HCT116 (cell line): ENCODE results near the gene MNDA. TPM values are rescaled to one million over a fixed set of nuclear protein-coding genes. Genes with fewer than 3 reads are reported as not detected.

Experiments
- ATAC-seq: fragments of 200-7000 bp; cut with Tn5 transposase; 2 replicates; pipeline ENCODE4 v1.9.1; 2020; ENCODE audit warnings: mild to moderate bottlenecking, moderate library complexity
- BruUV-seq: library from RNA; stranded (reverse); fragments of 400-500 nt; replicated peaks from 2 replicates; lab custom pipeline; 2021; lab: Mats Ljungman, UMichigan
- CTCF ChIA-PET: fragments of 300-600 bp; sonication (Branson Sonifier 250); formaldehyde crosslinking; loops from one replicate; lab custom pipeline; 2021; ENCODE audit warnings: antibody characterized with exemption; lab: Charles Lee
- POLR2A ChIA-PET: fragments of 300-600, 350-600 bp; sonication (Branson Sonifier 250); formaldehyde crosslinking; loops from one replicate; lab custom pipeline; 2021; ENCODE audit warnings: antibody characterized with exemption; lab: Charles Lee
- RAD21 ChIA-PET, 2 experiments: fragments of 300-600 bp; sonication (Branson Sonifier 250); formaldehyde crosslinking; loops; one replicate each; lab custom pipeline; 2023; ENCODE audit warnings: low total read pairs in 2 of 2; ENCODE audit not compliant: uncharacterized antibody in 2 of 2, unreplicated experiment in 2 of 2, low non-redundant PET in 1 of 2; lab: Charles Lee
- DNase-seq: peaks from one replicate; pipeline ENCODE4 v3.0.0-alpha.2; 2010; ENCODE audit warnings: low read depth, low spot score
- H2AFZ ChIP-seq: fragments of 200-600 bp; shearing (Covaris generic), sonication (generic); 2 replicates; pipeline ENCODE4 v1.6.1; 2017; ENCODE audit warnings: low read depth, mixed run types, mixed read lengths, antibody characterized with exemption, low read length; ENCODE audit not compliant: poor library complexity, severe bottlenecking
- H3K27ac ChIP-seq: 2 replicates; pipeline ENCODE4 v1.5.1; 2012; ENCODE audit warnings: low read depth, low read length
- H3K27me3 ChIP-seq: fragments of 200-600 bp; sonication (generic); 2 replicates; pipeline ENCODE4 v1.6.1; 2016; ENCODE audit warnings: mixed run types, low read length, mixed read lengths; ENCODE audit not compliant: insufficient read depth
- H3K36me3 ChIP-seq, 2 experiments: fragments of 200-500 bp in 1 of 2; fragments of 200-600 bp in 1 of 2; sonication (Bioruptor generic) in 1 of 2; sonication (generic) in 1 of 2; 2 replicates each; pipeline versions ENCODE4 v1.5.1 to v1.6.1; 2014 to 2016; ENCODE audit warnings: low read length in 2 of 2, inconsistent platforms in 1 of 2, mixed read lengths in 1 of 2, mixed run types in 1 of 2; ENCODE audit not compliant: insufficient read depth in 2 of 2, control insufficient read depth in 1 of 2
- H3K4me1 ChIP-seq, 2 experiments: fragments of 200-600 bp in 1 of 2; sonication (generic) in 1 of 2; 2 replicates each; pipeline versions ENCODE4 v1.5.1 to v1.6.1; 2012 to 2017; ENCODE audit warnings: low read length in 2 of 2, inconsistent platforms in 1 of 2, mild to moderate bottlenecking in 1 of 2, mixed read lengths in 1 of 2, mixed run types in 1 of 2, moderate library complexity in 1 of 2; ENCODE audit not compliant: insufficient read depth in 2 of 2, control insufficient read depth in 1 of 2
- H3K4me2 ChIP-seq: fragments of 200-600 bp; sonication (generic); 2 replicates; pipeline ENCODE4 v1.6.1; 2017; ENCODE audit warnings: mixed run types, low read length, mixed read lengths
- H3K4me3 ChIP-seq, 2 experiments: fragments of 200-600 bp in 1 of 2; sonication (generic) in 1 of 2; replicated peaks in 1 of 2; 2 replicates each; pipeline ENCODE4 v1.5.1; 2011 to 2016; ENCODE audit warnings: low read length in 2 of 2, control low read depth in 1 of 2, low read depth in 1 of 2, mild to moderate bottlenecking in 1 of 2, mixed read lengths in 1 of 2, mixed run types in 1 of 2
- H3K79me2 ChIP-seq: fragments of 200-600 bp; sonication (generic); 2 replicates; pipeline ENCODE4 v1.6.1; 2017; ENCODE audit warnings: mild to moderate bottlenecking, mixed run types, low read length, moderate library complexity, mixed read lengths; ENCODE audit not compliant: insufficient read depth
- H3K9ac ChIP-seq: fragments of 200-600 bp; sonication (generic); 2 replicates; pipeline ENCODE4 v1.6.1; 2016; ENCODE audit warnings: low read length, mixed read lengths
- H3K9me2 ChIP-seq: fragments of 200-600 bp; sonication (generic), shearing (Covaris generic); 2 replicates; pipeline ENCODE4 v1.6.1; 2017; ENCODE audit warnings: mixed run types, mild to moderate bottlenecking, moderate library complexity; ENCODE audit not compliant: insufficient read depth
- H3K9me3 ChIP-seq, 2 experiments: fragments of 200-500 bp in 1 of 2; fragments of 200-600 bp in 1 of 2; sonication (Bioruptor generic) in 1 of 2; sonication (generic) in 1 of 2; 2 replicates each; pipeline ENCODE4 v1.6.1; 2014 to 2017; ENCODE audit warnings: low read length in 2 of 2, mixed read lengths in 2 of 2, inconsistent platforms in 1 of 2, low read depth in 1 of 2, mild to moderate bottlenecking in 1 of 2, mixed run types in 1 of 2, moderate library complexity in 1 of 2; ENCODE audit not compliant: control insufficient read depth in 1 of 2, insufficient read depth in 1 of 2
- H4K20me1 ChIP-seq: fragments of 200-600 bp; sonication (generic), shearing (Covaris generic); 2 replicates; pipeline ENCODE4 v1.6.1; 2017; ENCODE audit warnings: mixed run types, mild to moderate bottlenecking, moderate library complexity; ENCODE audit not compliant: insufficient read depth
- CBX3 ChIP-seq: IDR thresholded peaks from 2 replicates; pipeline ENCODE4 v1.6.1; 2012; ENCODE audit warnings: low read depth
- CEBPB ChIP-seq: IDR thresholded peaks from 2 replicates; pipeline ENCODE4 v1.6.1; 2012; ENCODE audit warnings: low read depth
- CTCF ChIP-seq, 3 experiments: fragments of 200-600 bp in 1 of 3; sonication (generic) in 1 of 3; IDR thresholded peaks in 2 of 3; conservative IDR thresholded peaks in 1 of 3; 2 replicates each; pipeline ENCODE4 v1.5.1; 2012 to 2017; ENCODE audit warnings: low read depth in 2 of 3, low read length in 2 of 3, antibody characterized with exemption in 1 of 3, borderline replicate concordance in 1 of 3, control low read depth in 1 of 3, mild to moderate bottlenecking in 1 of 3, mixed read lengths in 1 of 3, mixed run types in 1 of 3, moderate library complexity in 1 of 3; ENCODE audit not compliant: insufficient read depth in 1 of 3
- EZH2phosphoT487 ChIP-seq: fragments of 200-600 bp; IDR thresholded peaks from 2 replicates; pipeline ENCODE4 v1.6.1; 2018; ENCODE audit warnings: antibody characterized with exemption, borderline replicate concordance
- JUND ChIP-seq: IDR thresholded peaks from 2 replicates; pipeline ENCODE4 v1.6.1; 2012
- MAX ChIP-seq: IDR thresholded peaks from 2 replicates; pipeline ENCODE4 v1.6.1; 2012
- POLR2A ChIP-seq: IDR thresholded peaks from 2 replicates; pipeline ENCODE4 v1.7.0; 2011; ENCODE audit warnings: borderline replicate concordance; ENCODE audit not compliant: insufficient read depth, insufficient read length; ENCODE audit errors: extremely low read depth
- POLR2AphosphoS5 ChIP-seq: IDR thresholded peaks from 2 replicates; pipeline ENCODE4 v1.6.1; 2011; ENCODE audit warnings: mild to moderate bottlenecking, low read depth, low read length, moderate library complexity
- REST ChIP-seq: IDR thresholded peaks from 2 replicates; pipeline ENCODE4 v1.6.1; 2012; ENCODE audit warnings: low read depth
- SIN3A ChIP-seq: IDR thresholded peaks from 2 replicates; pipeline ENCODE4 v1.6.1; 2012; ENCODE audit warnings: low read depth
- TCF7L2 ChIP-seq: IDR thresholded peaks from 2 replicates; pipeline ENCODE4 v1.7.0; 2011; ENCODE audit warnings: borderline replicate concordance, inconsistent platforms; ENCODE audit not compliant: insufficient read depth, insufficient read length; ENCODE audit errors: extremely low read depth
- YY1 ChIP-seq: IDR thresholded peaks from 2 replicates; pipeline ENCODE4 v1.6.1; 2011; ENCODE audit warnings: low read length, low read depth, moderate library complexity, mild to moderate bottlenecking; ENCODE audit not compliant: insufficient replicate concordance; ENCODE audit errors: extremely low read depth
- ZFX ChIP-seq: fragments of 450-650 bp; IDR thresholded peaks from 2 replicates; pipeline ENCODE4 v1.6.1; 2017
- ZNF274 ChIP-seq: fragments of 200-500 bp; sonication (Bioruptor generic); IDR thresholded peaks from 2 replicates; pipeline ENCODE4 v1.6.1; 2014; ENCODE audit warnings: mild to moderate bottlenecking, low read depth, low read length, inconsistent platforms
- intact Hi-C: fragments of 100-400 bp; cut with micrococcal nuclease; formaldehyde crosslinking; loops from 2 replicates; pipeline ENCODE4 v1.10.0; 2022
- total RNA-seq: library from RNA; stranded (reverse); gene quantifications from one replicate; pipeline ENCODE4 v1.2.1, GENCODE V29; 2021; ENCODE audit not compliant: unreplicated experiment

MNDA gene
- total RNA-seq, 1 experiment from 2014 or later, result not detected

- no peak for TF ChIP-seq REST
- TF ChIP-seq, all 23 proteins: peak for 0
These were observed 11.4 kb upstream of the MNDA start (continued) for GRCh38 chr1:158819461-158820443.

GRCh38 chr1:158821723-158822122 is 9.4 kb upstream of the MNDA start:
- ChIA-PET RAD21 (no interaction called here), POLR2A (no interaction called here), CTCF (no interaction called here)
- Histone ChIP-seq H3K9me2 (no peaks in the 10 kb centered on the region), H3K4me2 (no peak overlapping the region), H3K9me3 (no peaks in the 10 kb centered on the region), H3K9ac (no peak overlapping the region), H3K4me1 (no peaks in the 10 kb centered on the region), H3K79me2 (no peaks in the 10 kb centered on the region), H3K27ac (no peak overlapping the region), H3K36me3 (no peaks in the 10 kb centered on the region), H4K20me1 (no peaks in the 10 kb centered on the region), H2AFZ (no peak overlapping the region), H3K27me3 (no peaks in the 10 kb centered on the region), H3K4me3 (no peak overlapping the region)
- TF ChIP-seq CTCF (IDR thresholded peaks at IDR 0.05 in 2 of 3, conservative IDR thresholded peaks at IDR 0.05 in 1 of 3; ENCODE audit: borderline replicate concordance in 1 of 3, insufficient read depth in 1 of 3, low read depth in 2 of 3, low read length in 2 of 3) (no peak), ZFX (no peak), CEBPB (no peak), EZH2phosphoT487 (no peak), ZNF274 (no peak), SIN3A (no peak), REST (no peak), POLR2A (no peak), POLR2AphosphoS5 (no peak), YY1 (no peak), TCF7L2 (no peak), JUND (no peak), MAX (no peak), CBX3 (no peak)
- DNase-seq (no peak), ATAC-seq (no peak)
- intact Hi-C loops, result no loop called here
- BruUV-seq, result no TSS peak
